ENCODE data around the gene CDCA5.

CDCA5 gene

GRCh38 chr11:65066805-65067291, 17.0 kb downstream of the CDCA5 start:
- no peaks in the 10 kb centered on the region for H3K36me3 ChIP-seq (ENCODE audit: insufficient read depth, low read length)
- no peak overlapping the region for H2AFZ ChIP-seq (ENCODE audit: low read length, unreplicated experiment)
- H3K4me1 ChIP-seq (ENCODE audit: control insufficient read depth, insufficient read depth, low read length, unreplicated experiment) = no peaks in the 10 kb centered on the region
- H3K4me3 ChIP-seq (ENCODE audit: low read depth, low read length) = no peak overlapping the region
- no peaks in the 10 kb centered on the region for H3K79me2 ChIP-seq (ENCODE audit: control insufficient read depth, insufficient read depth, low read length, unreplicated experiment)
- no peaks in the 10 kb centered on the region for H3K27me3 ChIP-seq (ENCODE audit: insufficient read depth, low read length)
- H3K27ac ChIP-seq (ENCODE audit: low read depth, low read length) = no peak overlapping the region

DNA sequence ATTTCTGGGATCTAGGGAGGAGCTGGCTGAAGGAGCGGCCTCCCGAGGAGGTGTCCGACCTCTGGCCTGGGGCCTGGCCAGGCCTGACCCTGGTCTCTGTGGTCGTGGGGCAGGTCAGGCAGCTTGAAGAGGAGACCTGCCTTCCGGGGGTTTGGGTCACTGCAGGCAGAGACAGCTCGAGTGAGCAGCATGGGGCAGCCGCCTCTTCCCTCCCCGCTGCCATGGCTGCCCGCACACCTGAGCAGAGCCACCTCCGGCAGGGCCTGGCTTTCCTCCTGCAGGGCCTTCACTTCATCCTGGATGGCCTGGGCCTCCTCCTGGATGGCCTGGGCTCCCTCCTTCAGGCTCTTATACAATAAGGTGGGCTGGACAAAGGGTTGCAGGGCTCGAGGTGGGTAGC, 17.5 kb downstream of the CDCA5 start:
- H3K4me3 ChIP-seq (ENCODE audit: low read depth, low read length) = no peak overlapping the region

DNA sequence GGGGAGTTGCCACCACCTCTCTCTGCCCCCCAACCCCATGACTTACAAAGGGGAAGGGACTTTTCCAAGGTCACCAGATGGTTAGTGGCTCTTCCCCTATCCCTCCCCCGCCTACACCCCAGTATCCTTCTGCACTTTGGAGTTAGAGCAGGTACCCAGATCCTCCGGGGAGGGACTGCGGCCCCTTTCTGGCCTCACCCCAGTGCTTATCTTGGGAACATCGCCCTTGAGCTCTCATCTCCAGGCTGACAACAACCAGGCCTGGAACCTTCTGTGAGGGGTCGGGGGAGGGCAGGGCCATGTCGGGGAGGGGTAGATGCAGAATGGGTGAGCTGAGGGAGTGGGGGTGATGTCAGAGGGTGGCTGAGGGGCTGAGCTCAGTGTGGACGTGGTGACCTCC, 18.0 kb downstream of the CDCA5 start:
- no peaks in the 10 kb centered on the region for H3K79me2 ChIP-seq (ENCODE audit: control insufficient read depth, insufficient read depth, low read length, unreplicated experiment)
- H3K4me3 ChIP-seq (ENCODE audit: low read depth, low read length) = no peak overlapping the region
- no peaks in the 10 kb centered on the region for H3K36me3 ChIP-seq (ENCODE audit: insufficient read depth, low read length)
- no peak overlapping the region for H3K27ac ChIP-seq (ENCODE audit: low read depth, low read length)
- no peaks in the 10 kb centered on the region for H3K4me1 ChIP-seq (ENCODE audit: control insufficient read depth, insufficient read depth, low read length, unreplicated experiment)
- no peaks in the 10 kb centered on the region for H3K27me3 ChIP-seq (ENCODE audit: insufficient read depth, low read length)
- H2AFZ ChIP-seq (ENCODE audit: low read length, unreplicated experiment) = no peak overlapping the region

More for the DNA sequence above, 17.5 kb downstream of the CDCA5 start:
- no peaks in the 10 kb centered on the region for H3K27me3 ChIP-seq (ENCODE audit: insufficient read depth, low read length)
- no peaks in the 10 kb centered on the region for H3K79me2 ChIP-seq (ENCODE audit: control insufficient read depth, insufficient read depth, low read length, unreplicated experiment)
- no peak overlapping the region for H2AFZ ChIP-seq (ENCODE audit: low read length, unreplicated experiment)
- H3K4me1 ChIP-seq (ENCODE audit: control insufficient read depth, insufficient read depth, low read length, unreplicated experiment) = no peaks in the 10 kb centered on the region
- H3K36me3 ChIP-seq (ENCODE audit: insufficient read depth, low read length) = no peaks in the 10 kb centered on the region
- H3K27ac ChIP-seq (ENCODE audit: low read depth, low read length) = no peak overlapping the region

- no peaks in the 10 kb centered on the region for H3K27me3 ChIP-seq (ENCODE audit: insufficient read depth, low read length)
- H3K4me3 ChIP-seq (ENCODE audit: low read depth, low read length) = no peak overlapping the region
- no peak overlapping the region for H3K27ac ChIP-seq (ENCODE audit: low read depth, low read length)
- H3K79me2 ChIP-seq (ENCODE audit: control insufficient read depth, insufficient read depth, low read length, unreplicated experiment) = no peaks in the 10 kb centered on the region
- no peak overlapping the region for H2AFZ ChIP-seq (ENCODE audit: low read length, unreplicated experiment)
- no peaks in the 10 kb centered on the region for H3K4me1 ChIP-seq (ENCODE audit: control insufficient read depth, insufficient read depth, low read length, unreplicated experiment)
- H3K36me3 ChIP-seq (ENCODE audit: insufficient read depth, low read length) = no peaks in the 10 kb centered on the region
Measured at GRCh38 chr11:65064847-65065240, 19.0 kb downstream of the CDCA5 start.

DNA sequence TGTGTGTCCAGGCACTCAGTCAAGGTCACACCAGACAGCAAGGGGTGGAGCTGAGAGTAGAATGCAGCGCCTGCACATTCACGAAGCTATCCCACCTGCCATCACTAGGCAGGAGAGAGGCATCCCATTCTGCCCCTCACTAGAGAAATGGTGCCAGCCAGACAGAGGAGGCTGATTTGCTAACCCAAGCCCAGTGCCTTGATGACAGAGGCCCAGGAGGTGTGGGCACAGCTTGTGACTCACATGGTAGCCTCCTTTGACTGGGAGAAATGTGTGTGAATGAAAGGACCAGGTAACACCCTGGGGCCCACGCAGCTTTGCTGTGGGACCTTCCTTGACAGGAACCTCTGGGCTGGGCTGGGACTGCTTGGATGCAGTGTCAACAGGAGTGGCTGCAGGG, 20.3 kb downstream of the CDCA5 start:
- H3K79me2 ChIP-seq (ENCODE audit: control insufficient read depth, insufficient read depth, low read length, unreplicated experiment) = no peaks in the 10 kb centered on the region
- no peaks in the 10 kb centered on the region for H3K36me3 ChIP-seq (ENCODE audit: insufficient read depth, low read length)
- H3K4me1 ChIP-seq (ENCODE audit: control insufficient read depth, insufficient read depth, low read length, unreplicated experiment) = no peaks in the 10 kb centered on the region
- no peaks in the 10 kb centered on the region for H3K27me3 ChIP-seq (ENCODE audit: insufficient read depth, low read length)
- no peak overlapping the region for H3K4me3 ChIP-seq (ENCODE audit: low read depth, low read length)
- no peak overlapping the region for H3K27ac ChIP-seq (ENCODE audit: low read depth, low read length)
- H2AFZ ChIP-seq (ENCODE audit: low read length, unreplicated experiment) = no peak overlapping the region

DNA sequence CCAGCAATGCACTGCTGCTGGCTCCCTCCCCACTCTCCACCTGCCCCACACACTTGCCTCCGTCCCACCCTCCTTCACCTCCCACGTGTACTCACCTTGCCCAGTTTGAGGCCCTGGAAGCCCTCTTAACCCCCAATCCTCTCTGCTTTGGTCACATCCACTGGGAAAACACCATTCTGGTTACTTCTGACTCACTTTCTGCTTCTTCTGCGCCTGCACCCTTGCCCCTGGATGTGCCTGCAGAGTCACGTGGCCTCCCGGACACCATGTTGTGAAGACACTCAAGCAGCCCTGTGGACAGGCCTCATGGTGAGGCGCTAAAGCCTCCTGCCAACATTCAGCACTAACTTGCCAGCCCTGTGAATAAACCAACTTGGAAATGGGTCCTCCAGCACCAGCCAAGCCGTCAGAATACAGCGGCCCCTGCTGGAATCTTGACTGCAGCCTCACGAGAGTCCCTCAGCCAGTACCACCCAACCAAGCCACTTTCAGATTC, 22.9 kb downstream of the CDCA5 start:
- Histone ChIP-seq H3K4me3 (ENCODE audit: low read depth, low read length) (no peak overlapping the region), H3K4me1 (ENCODE audit: control insufficient read depth, insufficient read depth, low read length, unreplicated experiment) (no peaks in the 10 kb centered on the region), H2AFZ (ENCODE audit: low read length, unreplicated experiment) (no peak overlapping the region), H3K27me3 (ENCODE audit: insufficient read depth, low read length) (no peaks in the 10 kb centered on the region), H3K79me2 (ENCODE audit: control insufficient read depth, insufficient read depth, low read length, unreplicated experiment) (no peaks in the 10 kb centered on the region), H3K36me3 (ENCODE audit: insufficient read depth, low read length) (no peaks in the 10 kb centered on the region), H3K27ac (ENCODE audit: low read depth, low read length) (no peak overlapping the region)

DNA sequence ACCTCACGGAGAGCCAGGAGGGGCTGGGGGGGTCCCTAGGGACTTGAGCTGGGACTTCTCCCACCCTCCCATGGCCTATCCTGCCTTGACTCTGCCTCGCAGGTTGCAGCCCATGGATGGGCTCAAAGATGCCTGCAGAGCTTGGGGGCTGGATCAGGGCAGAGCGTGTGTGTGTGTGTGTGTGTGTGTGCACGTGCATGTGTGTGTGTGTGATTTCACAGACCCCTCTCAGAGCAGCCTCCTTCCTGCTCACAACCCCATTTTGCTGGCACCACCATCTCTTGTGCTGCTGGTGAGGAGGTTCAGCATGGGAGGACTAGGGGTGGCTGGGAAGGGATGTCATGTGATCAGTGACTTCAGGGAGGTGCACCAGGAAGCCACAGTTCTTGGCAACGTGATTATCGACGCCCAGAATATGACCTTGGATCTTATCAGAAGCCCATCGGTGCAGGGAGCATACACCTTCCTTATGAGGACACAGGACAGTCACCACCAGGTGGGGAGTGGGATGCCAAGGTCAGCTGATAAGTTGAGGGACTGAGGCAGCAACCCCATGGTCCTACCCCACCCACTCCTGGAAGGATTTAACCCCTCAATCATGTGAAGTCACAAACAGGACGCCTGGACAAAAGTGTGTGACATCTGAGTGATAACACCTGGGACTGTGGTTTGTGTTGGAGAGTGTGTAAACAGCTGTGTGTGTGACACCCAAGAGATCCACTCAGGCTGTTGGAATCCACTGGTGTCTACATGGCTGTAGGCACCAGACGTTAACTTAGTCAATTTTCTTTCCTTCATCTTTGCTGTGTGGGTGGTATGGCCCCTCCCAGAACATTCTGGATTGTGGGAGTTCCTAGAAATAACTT, 23.6 kb downstream of the CDCA5 start:
- H3K36me3 ChIP-seq (ENCODE audit: insufficient read depth, low read length) = no peaks in the 10 kb centered on the region
- H3K27ac ChIP-seq (ENCODE audit: low read depth, low read length) = no peak overlapping the region
- H2AFZ ChIP-seq (ENCODE audit: low read length, unreplicated experiment) = no peak overlapping the region
- H3K4me3 ChIP-seq (ENCODE audit: low read depth, low read length) = no peak overlapping the region
- no peaks in the 10 kb centered on the region for H3K27me3 ChIP-seq (ENCODE audit: insufficient read depth, low read length)
- no peaks in the 10 kb centered on the region for H3K79me2 ChIP-seq (ENCODE audit: control insufficient read depth, insufficient read depth, low read length, unreplicated experiment)
- no peaks in the 10 kb centered on the region for H3K4me1 ChIP-seq (ENCODE audit: control insufficient read depth, insufficient read depth, low read length, unreplicated experiment)

- Histone ChIP-seq H3K4me3 (ENCODE audit: low read depth, low read length) (no peak overlapping the region), H3K27me3 (ENCODE audit: insufficient read depth, low read length) (no peaks in the 10 kb centered on the region), H3K27ac (ENCODE audit: low read depth, low read length) (no peak overlapping the region), H3K36me3 (ENCODE audit: insufficient read depth, low read length) (no peaks in the 10 kb centered on the region), H3K79me2 (ENCODE audit: control insufficient read depth, insufficient read depth, low read length, unreplicated experiment) (no peaks in the 10 kb centered on the region), H2AFZ (ENCODE audit: low read length, unreplicated experiment) (no peak overlapping the region), H3K4me1 (ENCODE audit: control insufficient read depth, insufficient read depth, low read length, unreplicated experiment) (no peaks in the 10 kb centered on the region)
Measured at GRCh38 chr11:65059523-65059922, 24.3 kb downstream of the CDCA5 start.

- Histone ChIP-seq H3K4me3 (ENCODE audit: low read depth, low read length) (no peak within 1 kb of the TSS), H3K27me3 (ENCODE audit: insufficient read depth, low read length) (no peaks in the 10 kb centered on the region), H3K27ac (ENCODE audit: low read depth, low read length) (no peak within 1 kb of the TSS), H2AFZ (ENCODE audit: low read length, unreplicated experiment) (no peak within 1 kb of the TSS), H3K36me3 (ENCODE audit: insufficient read depth, low read length) (no peaks in the 10 kb centered on the region), H3K4me1 (ENCODE audit: control insufficient read depth, insufficient read depth, low read length, unreplicated experiment) (no peaks in the 10 kb centered on the region), H3K79me2 (ENCODE audit: control insufficient read depth, insufficient read depth, low read length, unreplicated experiment) (no peaks in the 10 kb centered on the region)
Measured at GRCh38 chr11:65058419-65059054, 25.3 kb downstream of the CDCA5 start, which contains the start of gene NAALADL1. Gene NAALADL1, minus strand, starts transcription at chr11:65058553. Its CDS starts 32 bp downstream, at chr11:65058521.

GRCh38 chr11:65058012-65058411, 25.8 kb downstream of the CDCA5 start:
- no peak overlapping the region for H2AFZ ChIP-seq (ENCODE audit: low read length, unreplicated experiment)
- H3K4me3 ChIP-seq (ENCODE audit: low read depth, low read length) = no peak overlapping the region
- no peaks in the 10 kb centered on the region for H3K79me2 ChIP-seq (ENCODE audit: control insufficient read depth, insufficient read depth, low read length, unreplicated experiment)
- no peaks in the 10 kb centered on the region for H3K4me1 ChIP-seq (ENCODE audit: control insufficient read depth, insufficient read depth, low read length, unreplicated experiment)
- H3K27ac ChIP-seq (ENCODE audit: low read depth, low read length) = no peak overlapping the region
- H3K36me3 ChIP-seq (ENCODE audit: insufficient read depth, low read length) = no peaks in the 10 kb centered on the region
- no peaks in the 10 kb centered on the region for H3K27me3 ChIP-seq (ENCODE audit: insufficient read depth, low read length)

Data from ACC112 (cell line).